ENCODE measurements around the gene LHX3. TPM values are rescaled to one million over a fixed set of nuclear protein-coding genes. Genes with fewer than 3 reads are reported as not detected.

LHX3 gene
- total and polyA plus RNA-seq, 8 donors = not detected

- Histone ChIP-seq H3K36me3 (no peaks in the 10 kb centered on the region), H3K9me3 (no peaks in the 10 kb centered on the region), H3K27ac (no peak overlapping the region), H3K4me3 (no peak overlapping the region), H3K4me1 (no peaks in the 10 kb centered on the region), H3K27me3 (peaks cover 53 to 100% of the 10 kb centered on the region in 2 donors)
- ATAC-seq = no peak
- TF ChIP-seq CTCF (IDR thresholded peaks at IDR 0.05) = no peak
- DNase-seq = no peak
- intact Hi-C loops (cut with DNase I) = no loop called here
These were observed 14.3 kb downstream of the LHX3 start for GRCh38 chr9:136190656-136191055.

- intact Hi-C loops (cut with DNase I) = no loop called here
- H3K36me3 ChIP-seq = no peaks in the 10 kb centered on the region
- H3K27ac ChIP-seq = no peak overlapping the region
- H3K27me3 ChIP-seq = peaks cover 52 to 100% of the 10 kb centered on the region in 2 donors
- H3K4me3 ChIP-seq = no peak overlapping the region
- H3K9me3 ChIP-seq = no peaks in the 10 kb centered on the region
- H3K4me1 ChIP-seq = no peaks in the 10 kb centered on the region
- no peak for ATAC-seq
- DNase-seq = no peak
- no peak for TF ChIP-seq CTCF (IDR thresholded peaks at IDR 0.05)
These were observed 14.7 kb downstream of the LHX3 start for GRCh38 chr9:136190237-136190601.

- H3K9me3 ChIP-seq = no peaks in the 10 kb centered on the region
- intact Hi-C loops (cut with DNase I) = no loop called here
- H3K4me3 ChIP-seq = no peak overlapping the region
- no peaks in the 10 kb centered on the region for H3K4me1 ChIP-seq
- peaks cover 47 to 99% of the 10 kb centered on the region in 2 donors for H3K27me3 ChIP-seq
- no peak for DNase-seq
- no peak for TF ChIP-seq CTCF (IDR thresholded peaks at IDR 0.05)
- no peaks in the 10 kb centered on the region for H3K36me3 ChIP-seq
- no peak overlapping the region for H3K27ac ChIP-seq
- ATAC-seq = no peak
These were observed 15.3 kb downstream of the LHX3 start for GRCh38 chr9:136189394-136190236.

- Histone ChIP-seq H3K9me3 (no peaks in the 10 kb centered on the region), H3K27ac (no peak overlapping the region), H3K4me3 (no peak overlapping the region), H3K36me3 (no peaks in the 10 kb centered on the region), H3K27me3 (peaks cover 31 to 99% of the 10 kb centered on the region in 2 donors), H3K4me1 (no peaks in the 10 kb centered on the region)
- intact Hi-C loops (cut with DNase I) = no loop called here
- ATAC-seq = no peak
- no peak for TF ChIP-seq CTCF (IDR thresholded peaks at IDR 0.05)
- DNase-seq = peak in 1 of 4 donors; percentile 56
These were observed 17.0 kb downstream of the LHX3 start for GRCh38 chr9:136187683-136188586.

- Histone ChIP-seq H3K9me3 (no peaks in the 10 kb centered on the region), H3K27me3 (peaks cover 23 to 98% of the 10 kb centered on the region in 2 donors), H3K27ac (no peak overlapping the region), H3K36me3 (no peaks in the 10 kb centered on the region), H3K4me1 (no peaks in the 10 kb centered on the region), H3K4me3 (no peak overlapping the region)
- intact Hi-C loops (cut with DNase I) = no loop called here
- no peak for TF ChIP-seq CTCF (IDR thresholded peaks at IDR 0.05)
- no peak for ATAC-seq
- DNase-seq = peak in 1 of 4 donors; percentile 52
These were observed 17.7 kb downstream of the LHX3 start for GRCh38 chr9:136187197-136187596.

Measured in left lung (tissue), 10 donors.